Measurements from ENCODE around the gene NEXN.

DNA sequence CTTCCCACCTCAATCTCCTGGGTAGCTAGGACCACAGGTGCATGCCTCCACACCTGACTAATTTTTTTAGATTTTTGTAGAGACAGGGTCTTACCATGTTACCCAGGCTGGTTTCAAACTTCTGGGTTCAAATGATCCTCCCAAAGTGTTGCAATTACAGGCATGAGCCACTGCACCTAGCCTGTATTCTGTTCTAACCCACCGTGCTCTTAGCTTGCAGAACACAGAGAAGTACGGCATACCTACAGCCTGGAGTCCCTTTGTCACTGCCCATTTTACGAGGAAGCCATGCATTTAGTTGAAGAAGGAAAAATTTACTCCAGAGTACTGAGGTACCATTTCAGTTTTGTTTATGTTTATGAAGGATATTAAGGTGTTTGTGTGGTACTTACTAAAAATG is 29.7 kb upstream of the NEXN start:
- TF ChIP-seq, protein P1, sequence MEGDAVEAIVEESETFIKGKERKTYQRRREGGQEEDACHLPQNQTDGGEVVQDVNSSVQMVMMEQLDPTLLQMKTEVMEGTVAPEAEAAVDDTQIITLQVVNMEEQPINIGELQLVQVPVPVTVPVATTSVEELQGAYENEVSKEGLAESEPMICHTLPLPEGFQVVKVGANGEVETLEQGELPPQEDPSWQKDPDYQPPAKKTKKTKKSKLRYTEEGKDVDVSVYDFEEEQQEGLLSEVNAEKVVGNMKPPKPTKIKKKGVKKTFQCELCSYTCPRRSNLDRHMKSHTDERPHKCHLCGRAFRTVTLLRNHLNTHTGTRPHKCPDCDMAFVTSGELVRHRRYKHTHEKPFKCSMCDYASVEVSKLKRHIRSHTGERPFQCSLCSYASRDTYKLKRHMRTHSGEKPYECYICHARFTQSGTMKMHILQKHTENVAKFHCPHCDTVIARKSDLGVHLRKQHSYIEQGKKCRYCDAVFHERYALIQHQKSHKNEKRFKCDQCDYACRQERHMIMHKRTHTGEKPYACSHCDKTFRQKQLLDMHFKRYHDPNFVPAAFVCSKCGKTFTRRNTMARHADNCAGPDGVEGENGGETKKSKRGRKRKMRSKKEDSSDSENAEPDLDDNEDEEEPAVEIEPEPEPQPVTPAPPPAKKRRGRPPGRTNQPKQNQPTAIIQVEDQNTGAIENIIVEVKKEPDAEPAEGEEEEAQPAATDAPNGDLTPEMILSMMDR (conservative IDR thresholded peaks at IDR 0.05), result no peak
- TF ChIP-seq EZH2 (IDR thresholded peaks at IDR 0.05; ENCODE audit: low read depth), result no peak

Measured in PC-9 (cell line).